Prostate gland (tissue), 2 donors: ENCODE results near the gene RENBP.

ENCODE experiments used
- POLR2A ChIP-seq: fragments of 450-650 bp; IDR thresholded peaks from one replicate; pipeline ENCODE4 v1.6.1; 2016; ENCODE audit warnings: antibody characterized with exemption, mild to moderate bottlenecking
- TF ChIP-seq, protein P1 (sequence below), 4 experiments: fragments of 200-600 bp in 2 of 4; fragments of 450-650 bp in 2 of 4; sonication (generic) in 2 of 4; IDR thresholded peaks; 1 replicate in 3 of 4; 2 replicates in 1 of 4; pipeline ENCODE4 v1.5.1; 2016 to 2019; ENCODE audit warnings: antibody characterized with exemption in 4 of 4, mild to moderate bottlenecking in 2 of 4, moderate library complexity in 2 of 4

GRCh38 chrX:153988493-153988892 is 44.0 kb upstream of the RENBP start:
- TF ChIP-seq, protein P1, sequence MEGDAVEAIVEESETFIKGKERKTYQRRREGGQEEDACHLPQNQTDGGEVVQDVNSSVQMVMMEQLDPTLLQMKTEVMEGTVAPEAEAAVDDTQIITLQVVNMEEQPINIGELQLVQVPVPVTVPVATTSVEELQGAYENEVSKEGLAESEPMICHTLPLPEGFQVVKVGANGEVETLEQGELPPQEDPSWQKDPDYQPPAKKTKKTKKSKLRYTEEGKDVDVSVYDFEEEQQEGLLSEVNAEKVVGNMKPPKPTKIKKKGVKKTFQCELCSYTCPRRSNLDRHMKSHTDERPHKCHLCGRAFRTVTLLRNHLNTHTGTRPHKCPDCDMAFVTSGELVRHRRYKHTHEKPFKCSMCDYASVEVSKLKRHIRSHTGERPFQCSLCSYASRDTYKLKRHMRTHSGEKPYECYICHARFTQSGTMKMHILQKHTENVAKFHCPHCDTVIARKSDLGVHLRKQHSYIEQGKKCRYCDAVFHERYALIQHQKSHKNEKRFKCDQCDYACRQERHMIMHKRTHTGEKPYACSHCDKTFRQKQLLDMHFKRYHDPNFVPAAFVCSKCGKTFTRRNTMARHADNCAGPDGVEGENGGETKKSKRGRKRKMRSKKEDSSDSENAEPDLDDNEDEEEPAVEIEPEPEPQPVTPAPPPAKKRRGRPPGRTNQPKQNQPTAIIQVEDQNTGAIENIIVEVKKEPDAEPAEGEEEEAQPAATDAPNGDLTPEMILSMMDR (IDR thresholded peaks at IDR 0.05) = no peak
- TF ChIP-seq POLR2A = no peak
